ENCODE results near the gene PTPRN2.
"Not testable (repeated sequence)": the region's sequence is repeated elsewhere in the genome, so short reads cannot be mapped to it uniquely, and the experiment has no call there.

Gene PTPRN2

DNA sequence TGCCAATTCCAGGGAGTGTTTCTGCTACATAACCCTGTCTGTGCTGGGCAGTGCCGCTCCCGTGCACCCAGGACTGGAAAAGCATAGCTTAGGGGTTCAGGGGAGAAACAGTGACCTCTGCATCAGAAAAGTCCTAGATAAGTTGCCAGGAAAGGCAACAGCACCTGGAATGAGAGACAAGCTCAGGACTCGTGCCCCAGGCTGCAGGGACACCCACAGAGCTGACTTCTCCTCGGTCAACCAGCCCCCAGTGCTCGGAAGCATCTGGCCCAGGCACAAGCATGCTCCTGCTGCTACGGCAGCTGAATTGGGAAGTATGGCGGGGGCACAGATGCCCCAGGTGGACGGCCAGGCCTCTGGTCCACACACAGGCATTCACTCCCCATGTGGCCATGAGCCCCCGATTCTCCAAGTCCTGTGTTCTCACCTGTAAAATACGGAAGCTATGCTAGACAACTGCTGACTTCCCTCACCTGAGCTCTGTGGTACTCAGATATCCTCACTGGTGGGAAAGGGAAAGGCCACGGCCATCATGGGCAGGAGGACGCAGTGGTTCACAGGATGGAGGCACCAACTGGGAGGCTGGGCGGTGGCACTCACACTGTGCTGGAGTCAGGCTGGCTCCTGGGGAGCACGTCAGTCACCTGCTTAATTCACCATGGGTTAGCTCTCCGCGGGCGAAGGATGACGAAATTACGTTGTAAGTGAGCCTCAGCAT is 220.5 kb downstream of the PTPRN2 start:
- no peak for DNase-seq (ENCODE audit: low read depth)

DNA sequence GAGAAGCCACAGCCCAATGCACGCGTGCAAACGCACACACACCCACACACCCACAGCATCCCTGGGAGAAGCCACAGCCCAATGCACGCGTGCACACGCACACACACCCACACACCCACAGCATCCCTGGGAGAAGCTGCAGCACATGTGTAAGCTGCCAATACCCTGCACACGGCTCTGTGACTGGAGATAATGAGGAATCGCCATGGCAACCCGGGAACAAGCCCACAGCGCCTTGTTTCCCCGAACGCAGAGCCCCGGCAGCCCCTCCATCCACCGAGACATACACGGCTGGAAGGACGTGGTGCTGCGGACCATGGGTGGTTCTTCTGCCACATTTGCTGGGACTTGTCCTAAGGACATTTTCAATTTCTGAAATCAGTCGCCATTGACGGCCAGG is 221.3 kb downstream of the PTPRN2 start:
- no peak for DNase-seq (ENCODE audit: low read depth)

DNA sequence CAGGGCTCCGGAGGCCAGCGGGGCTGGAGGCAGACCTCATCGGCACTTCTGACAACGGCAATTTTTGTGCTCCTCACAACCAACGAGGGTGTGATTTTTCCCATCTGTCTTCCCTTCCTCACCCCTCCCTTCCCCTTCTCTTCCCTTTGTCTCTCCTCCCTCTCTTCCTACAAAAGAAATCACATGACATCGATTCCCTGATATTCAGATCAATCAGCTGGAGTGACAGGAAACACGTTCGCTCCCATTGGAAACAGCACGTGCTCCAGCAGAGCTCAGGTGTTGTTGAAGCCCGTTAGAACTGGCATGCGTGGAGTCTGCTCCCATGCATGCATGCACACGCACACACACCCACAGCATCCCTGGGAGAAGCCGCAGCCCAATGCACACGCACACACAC is 222.4 kb downstream of the PTPRN2 start:
- DNase-seq (ENCODE audit: low read depth) = no peak

DNA sequence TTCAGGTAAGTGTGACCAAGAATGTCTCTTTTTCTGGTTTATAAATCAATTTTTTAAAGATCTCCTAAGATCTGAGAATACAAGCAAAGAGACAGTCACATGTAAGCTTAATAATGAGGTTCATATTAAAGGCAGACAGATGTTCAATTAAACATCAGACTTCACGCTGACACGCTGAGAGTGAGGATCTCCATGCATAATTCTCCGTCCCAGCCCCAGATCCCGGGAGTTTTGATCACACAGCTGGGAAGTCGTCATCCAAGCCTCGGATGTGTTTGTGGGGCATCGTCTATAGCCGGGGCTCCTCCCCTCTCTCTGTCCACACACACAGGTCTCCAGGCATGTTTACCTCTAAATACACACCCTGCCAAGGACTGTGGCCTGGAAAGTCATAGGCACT is 223.2 kb downstream of the PTPRN2 start:
- DNase-seq (ENCODE audit: low read depth) = no peak

- DNase-seq (ENCODE audit: low read depth) = no peak
Observed at GRCh38 chr7:158362912-158363905, 224.4 kb downstream of the PTPRN2 start.

DNA sequence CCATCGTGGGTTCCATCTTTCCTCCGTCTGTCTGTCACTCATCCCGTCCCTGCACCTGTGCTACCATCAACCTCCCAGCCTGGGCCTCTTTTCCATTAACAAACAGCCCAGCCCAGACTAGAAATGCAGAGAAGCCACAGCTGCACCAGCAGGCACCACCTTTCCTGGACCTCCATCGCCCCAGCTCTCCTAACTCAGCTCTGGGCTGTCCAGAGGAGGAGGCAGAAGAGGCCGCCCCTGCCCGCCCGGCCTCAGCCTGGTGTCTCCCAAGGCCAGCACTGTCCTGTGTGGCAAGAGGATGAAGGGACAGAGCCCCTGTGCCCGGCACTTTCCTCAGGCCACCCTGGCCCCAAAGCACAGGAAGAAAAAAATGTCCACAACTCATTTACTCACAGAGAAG is 225.6 kb downstream of the PTPRN2 start:
- DNase-seq (ENCODE audit: low read depth) = no peak

- no peak for DNase-seq (ENCODE audit: low read depth)
Observed at GRCh38 chr7:158361326-158361946, 226.2 kb downstream of the PTPRN2 start.

DNA sequence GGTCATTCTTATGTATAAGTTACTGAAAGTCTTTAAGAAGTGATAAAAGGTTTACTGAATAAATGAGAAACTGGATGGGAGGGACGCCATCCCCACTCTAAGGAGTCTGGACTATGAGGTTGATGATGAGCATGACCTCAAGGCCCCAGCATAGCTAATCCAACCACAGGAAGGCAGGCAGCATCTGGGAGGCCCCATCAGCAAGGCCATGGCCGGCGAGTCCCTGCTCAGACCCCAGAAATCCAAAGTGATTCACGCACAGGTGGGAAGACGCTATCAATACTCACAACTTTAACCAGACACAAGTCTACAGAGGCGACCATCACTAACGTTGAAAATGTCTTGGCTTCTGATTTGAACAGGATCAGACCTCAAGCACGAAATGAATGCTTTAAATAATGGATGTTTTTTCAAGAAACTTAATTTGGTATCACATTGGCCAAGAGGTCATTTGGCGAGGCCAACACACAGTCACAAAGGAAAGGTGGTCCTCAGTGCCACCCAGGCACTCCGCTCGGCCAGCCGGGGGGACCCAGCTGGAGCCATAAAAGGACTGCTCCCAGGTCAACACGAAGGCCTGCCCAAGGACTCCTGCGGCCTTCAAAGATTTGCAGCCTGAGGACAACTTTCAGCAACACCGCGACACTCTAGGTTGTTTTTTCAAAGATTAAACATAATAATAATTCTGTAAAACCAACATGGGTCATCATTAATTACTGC is 228.5 kb downstream of the PTPRN2 start:
- no peak for DNase-seq (ENCODE audit: low read depth)

- no peak for DNase-seq (ENCODE audit: low read depth)
Observed at GRCh38 chr7:158357898-158358821, 229.5 kb downstream of the PTPRN2 start.

GRCh38 chr7:158357106-158357897 is 230.3 kb downstream of the PTPRN2 start:
- no peak for DNase-seq (ENCODE audit: low read depth)

GRCh38 chr7:158356454-158356853 is 231.2 kb downstream of the PTPRN2 start:
- DNase-seq (ENCODE audit: low read depth) = no peak

- no peak for DNase-seq (ENCODE audit: low read depth)
Observed at GRCh38 chr7:158355456-158356065, 232.1 kb downstream of the PTPRN2 start.

DNA sequence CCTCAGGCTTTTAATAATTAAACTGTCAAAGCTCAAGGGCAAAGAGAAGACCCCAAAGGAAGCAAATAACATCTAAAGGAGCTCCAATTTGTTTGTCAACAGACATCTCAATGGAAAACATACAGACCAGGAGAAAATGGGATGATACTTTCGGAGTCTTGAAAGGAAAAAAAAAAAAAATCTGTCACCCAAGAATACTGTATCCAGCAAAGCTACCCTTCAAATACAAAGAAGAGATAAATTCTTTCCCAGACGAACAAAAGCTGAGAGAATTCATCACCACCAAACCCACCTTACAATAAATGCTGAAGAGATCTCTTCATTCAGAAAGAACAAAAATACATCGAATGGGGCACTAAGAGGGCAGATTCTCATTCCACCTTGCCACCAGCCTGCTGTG is 232.8 kb downstream of the PTPRN2 start:
- no peak for DNase-seq (ENCODE audit: low read depth)

DNA sequence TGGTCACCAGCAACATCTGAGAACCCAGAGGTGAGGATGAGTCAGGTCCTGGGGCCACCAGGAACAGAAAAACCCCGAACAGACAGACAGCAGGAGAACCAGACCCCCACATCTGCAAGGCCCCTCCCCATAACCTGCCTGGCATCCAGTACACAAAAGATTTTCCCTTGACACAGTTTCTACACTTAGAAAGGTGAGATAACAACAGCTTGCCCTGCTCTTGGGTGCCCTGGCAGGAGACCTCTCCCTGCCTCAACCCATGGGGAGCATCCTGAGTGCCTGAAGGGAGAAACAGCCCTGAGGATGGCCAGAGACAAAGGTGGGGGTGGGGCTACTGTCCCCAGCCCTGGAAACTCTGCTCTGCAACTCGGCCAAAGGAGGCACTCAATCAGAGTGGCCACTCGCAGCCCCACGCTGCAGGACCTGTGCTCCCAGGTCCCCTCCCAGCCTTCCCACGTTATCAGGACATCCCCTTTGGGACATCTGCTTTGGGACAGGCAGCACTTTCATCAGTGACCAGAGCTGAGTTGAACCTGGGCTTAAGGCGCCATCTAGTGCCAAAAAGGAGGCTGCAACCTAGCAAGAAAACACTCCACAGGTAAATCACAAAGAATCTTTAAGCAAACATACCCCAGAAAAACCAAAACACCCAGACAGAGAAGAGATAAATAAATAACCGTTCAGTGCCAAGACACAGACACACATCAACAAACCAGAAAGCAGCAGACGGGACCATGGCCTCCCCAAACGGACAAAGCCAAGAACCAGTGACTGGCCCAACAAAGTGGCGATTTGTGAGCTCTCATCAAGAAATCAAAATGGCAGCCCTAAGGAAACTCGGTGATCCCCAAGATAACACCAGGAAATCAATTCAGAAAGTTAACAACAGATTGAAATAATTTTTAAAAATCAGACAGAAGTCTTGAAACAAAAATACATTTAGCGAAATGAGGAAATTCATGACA is 233.7 kb downstream of the PTPRN2 start:
- DNase-seq (ENCODE audit: low read depth) = no peak

DNA sequence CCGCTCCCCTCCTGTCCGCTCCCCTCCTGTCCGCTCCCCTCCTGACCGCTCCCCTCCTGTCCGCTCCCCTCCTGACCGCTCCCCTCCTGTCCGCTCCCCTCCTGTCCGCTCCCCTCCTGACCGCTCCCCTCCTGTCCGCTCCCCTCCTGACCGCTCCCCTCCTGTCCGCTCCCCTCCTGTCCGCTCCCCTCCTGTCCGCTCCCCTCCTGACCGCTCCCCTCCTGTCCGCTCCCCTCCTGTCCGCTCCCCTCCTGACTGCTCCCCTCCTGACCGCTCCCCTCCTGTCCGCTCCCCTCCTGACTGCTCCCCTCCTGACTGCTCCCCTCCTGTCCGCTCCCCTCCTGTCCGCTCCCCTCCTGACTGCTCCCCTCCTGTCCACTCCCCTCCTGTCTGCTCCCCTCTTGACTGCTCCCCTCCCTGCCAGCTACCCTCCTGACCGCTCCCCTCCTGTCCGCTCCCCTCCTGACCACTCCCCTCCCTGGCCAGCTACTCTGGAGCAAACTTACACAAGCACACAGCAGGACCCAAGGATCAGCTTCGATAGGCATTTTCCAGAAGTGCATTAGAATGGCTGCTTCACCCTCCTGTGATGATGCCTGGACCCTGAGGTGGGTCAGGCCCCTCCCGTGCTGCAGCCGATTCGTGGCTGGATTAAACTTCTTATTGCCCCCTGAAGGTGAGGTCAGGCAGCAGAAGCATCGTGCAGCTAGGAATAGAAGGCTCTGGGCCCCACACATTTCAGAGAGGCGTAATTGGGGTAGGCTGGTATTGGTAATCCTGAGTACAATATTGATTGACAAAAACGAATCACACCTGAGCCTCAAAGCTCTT is 235.5 kb downstream of the PTPRN2 start:
- not testable (repeated sequence) for DNase-seq (ENCODE audit: low read depth)

- no peak for DNase-seq (ENCODE audit: low read depth)
Observed at GRCh38 chr7:158351481-158351880, 236.1 kb downstream of the PTPRN2 start.

GRCh38 chr7:158351051-158351450 is 236.6 kb downstream of the PTPRN2 start:
- no peak for DNase-seq (ENCODE audit: low read depth)
